Nucleus accumbens (tissue), 56 donors: Measurements from ENCODE around the gene CYP2D6.
A peak's percentile ranks its signal among the peaks of the same experiment; 100 is the strongest.
"Not testable (repeated sequence)": the region's sequence is repeated elsewhere in the genome, so short reads cannot be mapped to it uniquely, and the experiment has no call there.

Experiments
- DNase-seq, 56 donors: peaks; one replicate each; lab custom pipeline; 2025; lab: John Stamatoyannopoulos, UW

Gene CYP2D6

GRCh38 chr22:42160251-42160650 is 29.6 kb upstream of the CYP2D6 start:
- DNase-seq: no peak

- DNase-seq: no peak
Observed at GRCh38 chr22:42158456-42159132, 28.0 kb upstream of the CYP2D6 start.

GRCh38 chr22:42156598-42156997 is 26.0 kb upstream of the CYP2D6 start:
- no peak for DNase-seq

- DNase-seq: no peak
Observed at GRCh38 chr22:42156121-42156520, 25.5 kb upstream of the CYP2D6 start.

GRCh38 chr22:42155053-42155543 is 24.5 kb upstream of the CYP2D6 start:
- DNase-seq: no peak

GRCh38 chr22:42154293-42155052 is 23.9 kb upstream of the CYP2D6 start:
- no peak for DNase-seq

GRCh38 chr22:42152661-42153270 is 22.2 kb upstream of the CYP2D6 start:
- peak in 1 of 56 donors; percentile 44 for DNase-seq

GRCh38 chr22:42151924-42152635 is 21.5 kb upstream of the CYP2D6 start:
- DNase-seq: no peak

- DNase-seq: no peak
Observed at GRCh38 chr22:42150727-42151590, 20.3 kb upstream of the CYP2D6 start.

GRCh38 chr22:42149798-42150197 is 19.2 kb upstream of the CYP2D6 start:
- not testable (repeated sequence) for DNase-seq

GRCh38 chr22:42145175-42145574 is 14.6 kb upstream of the CYP2D6 start:
- DNase-seq: no peak

- not testable (repeated sequence) for DNase-seq
Observed at GRCh38 chr22:42143859-42144822, 13.5 kb upstream of the CYP2D6 start.

GRCh38 chr22:42142771-42143461 is 12.3 kb upstream of the CYP2D6 start:
- no peak for DNase-seq

- not testable (repeated sequence) for DNase-seq
Observed at GRCh38 chr22:42141307-42142057, 10.9 kb upstream of the CYP2D6 start.

- not testable (repeated sequence) for DNase-seq
Observed at GRCh38 chr22:42140153-42140552, 9.5 kb upstream of the CYP2D6 start.

GRCh38 chr22:42139508-42139907 is 8.9 kb upstream of the CYP2D6 start:
- DNase-seq: not testable (repeated sequence)

- no peak for DNase-seq
Observed at GRCh38 chr22:42138972-42139371, 8.4 kb upstream of the CYP2D6 start.
